ENCODE measurements around the gene GLRB. TPM values are rescaled to one million over a fixed set of nuclear protein-coding genes. Genes with fewer than 3 reads are reported as not detected.

The GLRB gene
- total and polyA plus RNA-seq, 9 of the 15 experiments (the other 6 are each of a cell fraction or from before 2014, with no cell fraction given), result not detected

DNA sequence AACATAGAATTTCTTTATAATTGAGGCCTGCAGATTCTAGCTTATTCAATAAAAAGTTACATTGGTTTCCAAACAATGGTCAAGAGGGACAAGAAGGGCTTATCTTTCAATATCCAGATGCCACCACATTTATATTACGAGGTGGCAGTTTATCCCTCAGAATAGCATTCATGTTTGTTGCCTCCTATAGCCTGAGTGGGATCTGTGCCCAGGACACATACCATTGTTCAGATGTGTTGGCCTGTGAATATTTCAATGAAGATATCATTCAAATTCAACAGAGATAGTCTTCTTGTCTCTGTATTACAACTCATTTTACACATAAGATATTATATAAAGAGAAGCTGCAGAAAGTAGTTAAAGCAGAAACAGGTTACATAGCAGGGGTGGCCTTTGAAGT, 20.5 kb downstream of the GLRB start (continued):
- TF ChIP-seq, protein P1, sequence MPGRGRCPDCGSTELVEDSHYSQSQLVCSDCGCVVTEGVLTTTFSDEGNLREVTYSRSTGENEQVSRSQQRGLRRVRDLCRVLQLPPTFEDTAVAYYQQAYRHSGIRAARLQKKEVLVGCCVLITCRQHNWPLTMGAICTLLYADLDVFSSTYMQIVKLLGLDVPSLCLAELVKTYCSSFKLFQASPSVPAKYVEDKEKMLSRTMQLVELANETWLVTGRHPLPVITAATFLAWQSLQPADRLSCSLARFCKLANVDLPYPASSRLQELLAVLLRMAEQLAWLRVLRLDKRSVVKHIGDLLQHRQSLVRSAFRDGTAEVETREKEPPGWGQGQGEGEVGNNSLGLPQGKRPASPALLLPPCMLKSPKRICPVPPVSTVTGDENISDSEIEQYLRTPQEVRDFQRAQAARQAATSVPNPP (IDR thresholded peaks at IDR 0.05; ENCODE audit: borderline replicate concordance, insufficient read depth, insufficient read length), result no peak
- TF ChIP-seq, protein P2, sequence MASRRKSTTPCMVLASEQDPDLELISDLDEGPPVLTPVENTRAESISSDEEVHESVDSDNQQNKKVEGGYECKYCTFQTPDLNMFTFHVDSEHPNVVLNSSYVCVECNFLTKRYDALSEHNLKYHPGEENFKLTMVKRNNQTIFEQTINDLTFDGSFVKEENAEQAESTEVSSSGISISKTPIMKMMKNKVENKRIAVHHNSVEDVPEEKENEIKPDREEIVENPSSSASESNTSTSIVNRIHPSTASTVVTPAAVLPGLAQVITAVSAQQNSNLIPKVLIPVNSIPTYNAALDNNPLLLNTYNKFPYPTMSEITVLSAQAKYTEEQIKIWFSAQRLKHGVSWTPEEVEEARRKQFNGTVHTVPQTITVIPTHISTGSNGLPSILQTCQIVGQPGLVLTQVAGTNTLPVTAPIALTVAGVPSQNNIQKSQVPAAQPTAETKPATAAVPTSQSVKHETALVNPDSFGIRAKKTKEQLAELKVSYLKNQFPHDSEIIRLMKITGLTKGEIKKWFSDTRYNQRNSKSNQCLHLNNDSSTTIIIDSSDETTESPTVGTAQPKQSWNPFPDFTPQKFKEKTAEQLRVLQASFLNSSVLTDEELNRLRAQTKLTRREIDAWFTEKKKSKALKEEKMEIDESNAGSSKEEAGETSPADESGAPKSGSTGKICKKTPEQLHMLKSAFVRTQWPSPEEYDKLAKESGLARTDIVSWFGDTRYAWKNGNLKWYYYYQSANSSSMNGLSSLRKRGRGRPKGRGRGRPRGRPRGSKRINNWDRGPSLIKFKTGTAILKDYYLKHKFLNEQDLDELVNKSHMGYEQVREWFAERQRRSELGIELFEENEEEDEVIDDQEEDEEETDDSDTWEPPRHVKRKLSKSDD (conservative IDR thresholded peaks at IDR 0.05; ENCODE audit: low read length), result no peak

DNA sequence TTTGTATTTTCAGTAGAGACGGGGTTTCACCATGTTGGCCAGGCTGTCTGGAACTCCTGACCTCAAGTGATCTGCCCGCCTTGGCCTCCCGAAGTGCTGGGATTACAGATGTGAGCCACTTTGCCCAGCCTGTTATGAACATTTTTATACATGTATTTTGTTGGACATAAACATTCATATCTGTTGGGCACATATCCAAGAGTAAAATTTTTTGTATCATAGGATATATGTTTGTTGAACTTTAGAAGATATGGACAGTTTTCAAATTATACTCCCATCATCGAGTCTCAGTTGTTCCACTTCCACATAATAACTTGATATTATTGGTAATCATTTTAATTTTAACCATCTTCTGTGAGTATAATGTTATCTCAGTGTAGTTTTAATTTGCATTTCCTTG, 23.6 kb downstream of the GLRB start:
- no peaks in the 10 kb centered on the region for H3K9me3 ChIP-seq (replicated peaks; ENCODE audit: control insufficient read depth, insufficient read depth, low read depth, low read length)
- ATAC-seq (no peak), DNase-seq (ENCODE audit: extremely low read depth in 1 of 4, low spot score in 3 of 4) (no peak), FAIRE-seq (no peak)
- no peak overlapping the region for H3K4me2 ChIP-seq (ENCODE audit: insufficient read depth, low read length)
- CTCF ChIA-PET (ENCODE audit: low intra/inter-chr PET ratio), result no interaction called here
- intact Hi-C loops (cut with micrococcal nuclease) (no loop called here), in situ Hi-C loops (cut with MboI) (no loop called here)
- H3K9ac ChIP-seq (ENCODE audit: insufficient read depth in 1 of 2, low read depth in 2 of 2, low read length in 2 of 2), result no peak overlapping the region
- H4K20me1 ChIP-seq (replicated peaks; ENCODE audit: control insufficient read depth, insufficient read depth, low read length), result no peaks in the 10 kb centered on the region
- H3K27me3 ChIP-seq (ENCODE audit: control insufficient read depth in 2 of 2, insufficient read depth in 2 of 2, low read length in 2 of 2), result no peaks in the 10 kb centered on the region
- no peaks in the 10 kb centered on the region for H3K79me2 ChIP-seq (ENCODE audit: control insufficient read depth, insufficient read depth, low read length)
- no peaks in the 10 kb centered on the region for H3K4me1 ChIP-seq (replicated peaks in 1 of 2; ENCODE audit: control insufficient read depth in 2 of 2, insufficient read depth in 2 of 2, low read length in 2 of 2)
- no peaks in the 10 kb centered on the region for H3K36me3 ChIP-seq (ENCODE audit: control insufficient read depth, insufficient read depth, low read length)
- no TSS peak for BruUV-seq (replicated peaks)
- no peaks in the 10 kb centered on the region for H3K9me1 ChIP-seq (ENCODE audit: control insufficient read depth, insufficient read depth, low read length)
- H3K4me3 ChIP-seq, result no peak overlapping the region
- WGBS (ENCODE audit: insufficient coverage, low coverage, missing lambda C conversion rate), result 0% methylated on average over 4 of the region's 4 CpGs
- POLR2A ChIA-PET, result no interaction called here
- no peak overlapping the region for H3K27ac ChIP-seq (ENCODE audit: extremely low read depth, low read depth, low read length)
- H2AFZ ChIP-seq (ENCODE audit: low read depth, low read length), result no peak overlapping the region
- TF ChIP-seq, protein P3, sequence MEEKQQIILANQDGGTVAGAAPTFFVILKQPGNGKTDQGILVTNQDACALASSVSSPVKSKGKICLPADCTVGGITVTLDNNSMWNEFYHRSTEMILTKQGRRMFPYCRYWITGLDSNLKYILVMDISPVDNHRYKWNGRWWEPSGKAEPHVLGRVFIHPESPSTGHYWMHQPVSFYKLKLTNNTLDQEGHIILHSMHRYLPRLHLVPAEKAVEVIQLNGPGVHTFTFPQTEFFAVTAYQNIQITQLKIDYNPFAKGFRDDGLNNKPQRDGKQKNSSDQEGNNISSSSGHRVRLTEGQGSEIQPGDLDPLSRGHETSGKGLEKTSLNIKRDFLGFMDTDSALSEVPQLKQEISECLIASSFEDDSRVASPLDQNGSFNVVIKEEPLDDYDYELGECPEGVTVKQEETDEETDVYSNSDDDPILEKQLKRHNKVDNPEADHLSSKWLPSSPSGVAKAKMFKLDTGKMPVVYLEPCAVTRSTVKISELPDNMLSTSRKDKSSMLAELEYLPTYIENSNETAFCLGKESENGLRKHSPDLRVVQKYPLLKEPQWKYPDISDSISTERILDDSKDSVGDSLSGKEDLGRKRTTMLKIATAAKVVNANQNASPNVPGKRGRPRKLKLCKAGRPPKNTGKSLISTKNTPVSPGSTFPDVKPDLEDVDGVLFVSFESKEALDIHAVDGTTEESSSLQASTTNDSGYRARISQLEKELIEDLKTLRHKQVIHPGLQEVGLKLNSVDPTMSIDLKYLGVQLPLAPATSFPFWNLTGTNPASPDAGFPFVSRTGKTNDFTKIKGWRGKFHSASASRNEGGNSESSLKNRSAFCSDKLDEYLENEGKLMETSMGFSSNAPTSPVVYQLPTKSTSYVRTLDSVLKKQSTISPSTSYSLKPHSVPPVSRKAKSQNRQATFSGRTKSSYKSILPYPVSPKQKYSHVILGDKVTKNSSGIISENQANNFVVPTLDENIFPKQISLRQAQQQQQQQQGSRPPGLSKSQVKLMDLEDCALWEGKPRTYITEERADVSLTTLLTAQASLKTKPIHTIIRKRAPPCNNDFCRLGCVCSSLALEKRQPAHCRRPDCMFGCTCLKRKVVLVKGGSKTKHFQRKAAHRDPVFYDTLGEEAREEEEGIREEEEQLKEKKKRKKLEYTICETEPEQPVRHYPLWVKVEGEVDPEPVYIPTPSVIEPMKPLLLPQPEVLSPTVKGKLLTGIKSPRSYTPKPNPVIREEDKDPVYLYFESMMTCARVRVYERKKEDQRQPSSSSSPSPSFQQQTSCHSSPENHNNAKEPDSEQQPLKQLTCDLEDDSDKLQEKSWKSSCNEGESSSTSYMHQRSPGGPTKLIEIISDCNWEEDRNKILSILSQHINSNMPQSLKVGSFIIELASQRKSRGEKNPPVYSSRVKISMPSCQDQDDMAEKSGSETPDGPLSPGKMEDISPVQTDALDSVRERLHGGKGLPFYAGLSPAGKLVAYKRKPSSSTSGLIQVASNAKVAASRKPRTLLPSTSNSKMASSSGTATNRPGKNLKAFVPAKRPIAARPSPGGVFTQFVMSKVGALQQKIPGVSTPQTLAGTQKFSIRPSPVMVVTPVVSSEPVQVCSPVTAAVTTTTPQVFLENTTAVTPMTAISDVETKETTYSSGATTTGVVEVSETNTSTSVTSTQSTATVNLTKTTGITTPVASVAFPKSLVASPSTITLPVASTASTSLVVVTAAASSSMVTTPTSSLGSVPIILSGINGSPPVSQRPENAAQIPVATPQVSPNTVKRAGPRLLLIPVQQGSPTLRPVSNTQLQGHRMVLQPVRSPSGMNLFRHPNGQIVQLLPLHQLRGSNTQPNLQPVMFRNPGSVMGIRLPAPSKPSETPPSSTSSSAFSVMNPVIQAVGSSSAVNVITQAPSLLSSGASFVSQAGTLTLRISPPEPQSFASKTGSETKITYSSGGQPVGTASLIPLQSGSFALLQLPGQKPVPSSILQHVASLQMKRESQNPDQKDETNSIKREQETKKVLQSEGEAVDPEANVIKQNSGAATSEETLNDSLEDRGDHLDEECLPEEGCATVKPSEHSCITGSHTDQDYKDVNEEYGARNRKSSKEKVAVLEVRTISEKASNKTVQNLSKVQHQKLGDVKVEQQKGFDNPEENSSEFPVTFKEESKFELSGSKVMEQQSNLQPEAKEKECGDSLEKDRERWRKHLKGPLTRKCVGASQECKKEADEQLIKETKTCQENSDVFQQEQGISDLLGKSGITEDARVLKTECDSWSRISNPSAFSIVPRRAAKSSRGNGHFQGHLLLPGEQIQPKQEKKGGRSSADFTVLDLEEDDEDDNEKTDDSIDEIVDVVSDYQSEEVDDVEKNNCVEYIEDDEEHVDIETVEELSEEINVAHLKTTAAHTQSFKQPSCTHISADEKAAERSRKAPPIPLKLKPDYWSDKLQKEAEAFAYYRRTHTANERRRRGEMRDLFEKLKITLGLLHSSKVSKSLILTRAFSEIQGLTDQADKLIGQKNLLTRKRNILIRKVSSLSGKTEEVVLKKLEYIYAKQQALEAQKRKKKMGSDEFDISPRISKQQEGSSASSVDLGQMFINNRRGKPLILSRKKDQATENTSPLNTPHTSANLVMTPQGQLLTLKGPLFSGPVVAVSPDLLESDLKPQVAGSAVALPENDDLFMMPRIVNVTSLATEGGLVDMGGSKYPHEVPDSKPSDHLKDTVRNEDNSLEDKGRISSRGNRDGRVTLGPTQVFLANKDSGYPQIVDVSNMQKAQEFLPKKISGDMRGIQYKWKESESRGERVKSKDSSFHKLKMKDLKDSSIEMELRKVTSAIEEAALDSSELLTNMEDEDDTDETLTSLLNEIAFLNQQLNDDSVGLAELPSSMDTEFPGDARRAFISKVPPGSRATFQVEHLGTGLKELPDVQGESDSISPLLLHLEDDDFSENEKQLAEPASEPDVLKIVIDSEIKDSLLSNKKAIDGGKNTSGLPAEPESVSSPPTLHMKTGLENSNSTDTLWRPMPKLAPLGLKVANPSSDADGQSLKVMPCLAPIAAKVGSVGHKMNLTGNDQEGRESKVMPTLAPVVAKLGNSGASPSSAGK (IDR thresholded peaks at IDR 0.05), result no peak
- TF ChIP-seq BRD4 (IDR thresholded peaks at IDR 0.05), result no peak
- TF ChIP-seq NONO (IDR thresholded peaks at IDR 0.05; ENCODE audit: low read depth in 2 of 2, low read length in 1 of 2), result no peak
- TF ChIP-seq ZNF316 (IDR thresholded peaks at IDR 0.05), result no peak

Data from K562 (cell line).